GM20000 (cell line): ENCODE data around the gene TAT.
"Not testable (repeated sequence)": the region's sequence is repeated elsewhere in the genome, so short reads cannot be mapped to it uniquely, and the experiment has no call there.

Experiments used
- DNase-seq: peaks from one replicate; pipeline ENCODE4 v3.0.0; 2012; ENCODE audit warnings: low spot score
- CTCF ChIP-seq: IDR thresholded peaks from 2 replicates; pipeline ENCODE4 v1.5.1; 2012; ENCODE audit warnings: mild to moderate bottlenecking, control low read depth; ENCODE audit errors: extremely low read depth, missing control alignments

The TAT gene

DNA sequence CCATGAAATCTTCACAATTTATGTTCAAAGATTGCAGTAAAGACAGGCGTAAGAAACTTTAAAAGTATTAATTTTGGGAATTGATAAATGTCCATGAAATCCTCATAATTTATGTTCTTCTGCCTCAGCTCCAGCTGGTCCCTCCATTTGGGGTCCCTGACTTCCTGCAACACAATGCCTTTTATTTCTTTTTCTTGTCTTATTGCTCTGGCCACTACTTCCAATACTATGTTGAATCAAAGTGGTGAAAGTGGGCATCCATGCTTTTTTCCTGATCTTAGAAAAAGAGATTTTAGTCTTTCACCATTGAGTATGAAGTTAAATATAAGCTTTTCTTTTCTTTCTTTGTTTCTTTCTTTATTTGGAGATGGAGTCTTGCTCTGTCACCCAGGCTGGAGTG is 14.3 kb downstream of the TAT start:
- no peak for DNase-seq
- no peak for TF ChIP-seq CTCF

- not testable (repeated sequence) for DNase-seq
These were observed 15.0 kb downstream of the TAT start for GRCh38 chr16:71561886-71562285.

GRCh38 chr16:71559855-71560254 is 17.0 kb downstream of the TAT start:
- DNase-seq: no peak

GRCh38 chr16:71557954-71558582 is 18.8 kb downstream of the TAT start:
- DNase-seq: no peak
- TF ChIP-seq CTCF: no peak

More at GRCh38 chr16:71559855-71560254, 17.0 kb downstream of the TAT start:
- TF ChIP-seq CTCF: no peak

GRCh38 chr16:71557299-71557698 is 19.6 kb downstream of the TAT start:
- TF ChIP-seq CTCF: no peak
- DNase-seq: no peak

- TF ChIP-seq CTCF: no peak
- DNase-seq: no peak
These were observed 21.5 kb downstream of the TAT start for GRCh38 chr16:71555230-71555891.

DNA sequence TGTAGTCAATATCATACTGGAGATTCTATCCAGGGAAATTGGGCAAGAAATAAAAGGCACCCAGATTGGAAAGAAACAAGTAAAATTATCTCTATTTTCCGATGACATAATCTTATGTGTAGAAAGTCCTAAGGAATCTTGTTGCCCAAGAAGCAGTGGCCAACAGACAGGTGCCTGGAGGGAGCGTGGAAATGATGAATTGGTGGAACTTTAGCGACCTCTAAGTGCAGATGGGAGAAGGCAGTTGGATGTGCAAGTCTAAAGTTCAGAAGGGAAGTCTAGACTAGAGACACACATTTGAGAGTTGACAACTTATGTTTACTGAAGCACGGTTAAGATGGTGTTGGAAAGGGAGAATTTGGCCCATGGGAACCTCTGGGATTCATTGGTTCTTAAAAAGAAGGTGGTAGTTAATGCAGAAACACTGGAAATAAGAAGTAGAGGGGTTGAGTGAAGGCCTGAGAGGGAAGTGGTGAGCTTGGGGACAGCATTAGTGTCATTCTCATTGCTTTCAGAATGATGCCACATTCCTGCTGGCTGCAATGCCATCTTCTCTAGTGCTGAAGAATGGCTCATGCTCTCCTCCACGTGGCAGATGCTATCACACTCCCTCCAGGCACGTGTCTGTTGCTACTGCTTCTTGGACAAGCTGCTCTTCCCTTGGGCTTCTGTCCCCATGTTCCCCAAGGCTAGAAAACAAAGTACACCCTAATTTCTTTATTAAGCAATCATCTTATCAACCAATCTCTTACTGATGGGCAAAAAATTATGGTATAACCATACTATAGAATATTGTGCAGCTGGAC is 24.0 kb downstream of the TAT start:
- TF ChIP-seq CTCF: no peak
- no peak for DNase-seq
